Esophagus mucosa (tissue), 1 donor: ENCODE data around the gene PLVAP. TPM values are rescaled to one million over a fixed set of nuclear protein-coding genes. Genes with fewer than 3 reads are reported as not detected.

Experiments
- total RNA-seq: library from RNA; stranded (reverse); gene quantifications from one replicate; pipeline ENCODE4 v1.2.4, GENCODE V29; 2023
- donor health status: DM: yes; HTN: yes; CAD: no.

The PLVAP gene
- total RNA-seq, 1 donor from 2014 or later = 22.6 TPM

Other genes with a start within 250 kb of the PLVAP start
- 21.7 TPM for gene USE1, start 162.0 kb downstream of the PLVAP start, total RNA-seq
- gene OCEL1, start 151.1 kb downstream of the PLVAP start, total RNA-seq = 13.3 TPM
- 53.8 TPM for gene NR2F6, start 131.4 kb downstream of the PLVAP start, total RNA-seq
- 0.64 TPM for gene USHBP1, start 112.6 kb downstream of the PLVAP start, total RNA-seq
- gene BABAM1, start 109.9 kb downstream of the PLVAP start, total RNA-seq = 55.8 TPM
- gene ANKLE1, start 95.4 kb downstream of the PLVAP start, total RNA-seq = 0.04 TPM
- gene ABHD8, start 73.9 kb downstream of the PLVAP start, total RNA-seq = 2.2 TPM
- 42.6 TPM for gene MRPL34, start 71.5 kb downstream of the PLVAP start, total RNA-seq
- 21.5 TPM for gene DDA1, start 67.8 kb downstream of the PLVAP start, total RNA-seq
- 9.9 TPM for gene ANO8, start 42.5 kb downstream of the PLVAP start, total RNA-seq
- 11.7 TPM for gene GTPBP3, start 39.8 kb downstream of the PLVAP start, total RNA-seq
- not detected for gene CCDC194, start 16.9 kb upstream of the PLVAP start, total RNA-seq
- gene BST2, start 28.3 kb upstream of the PLVAP start, total RNA-seq = 2.8 TPM
- gene MVB12A, start 42.7 kb upstream of the PLVAP start, total RNA-seq = 49.9 TPM
- gene TMEM221, start 71.3 kb upstream of the PLVAP start, total RNA-seq = not detected
- not detected for gene NXNL1, start 83.6 kb upstream of the PLVAP start, total RNA-seq
- 4.1 TPM for gene SLC27A1, start 93.2 kb upstream of the PLVAP start, total RNA-seq
- 104 TPM for gene PGLS, start 134.3 kb upstream of the PLVAP start, total RNA-seq
- 28.5 TPM for gene COLGALT1, start 178.3 kb upstream of the PLVAP start, total RNA-seq